H1 (cell line): ENCODE measurements around the gene PIK3R5. TPM values are rescaled to one million over a fixed set of nuclear protein-coding genes. Genes with fewer than 3 reads are reported as not detected.

Experiments
- CTCF ChIA-PET: fragments of 300-600 bp; sonication (Branson Sonifier 250); formaldehyde crosslinking; loops from one replicate; lab custom pipeline; 2021; ENCODE audit not compliant: partially characterized antibody; lab: Charles Lee
- POLR2A ChIA-PET: fragments of 300-600 bp; sonication (Branson Sonifier 250); formaldehyde crosslinking; loops from one replicate; lab custom pipeline; 2021; ENCODE audit warnings: inconsistent platforms; ENCODE audit not compliant: partially characterized antibody; lab: Charles Lee
- DNase-seq, 2 experiments: peaks; one replicate each; pipeline versions ENCODE4 v3.0.0 to v3.0.0-alpha.2; 2010 to 2022; ENCODE audit warnings: low spot score in 2 of 2, low read depth in 1 of 2, mixed read lengths in 1 of 2
- FAIRE-seq: peaks from 2 replicates; lab custom pipeline; 2011; peaks lifted over from hg19 to GRCh38; lab: Jason Lieb, UNC
- H2AFZ ChIP-seq: 2 replicates; pipeline ENCODE4 v1.8.1; 2012; ENCODE audit warnings: low read length, inconsistent platforms
- H2AK5ac ChIP-seq: 2 replicates; pipeline ENCODE4 v1.6.1; 2013; ENCODE audit warnings: low read depth, low read length
- H2BK120ac ChIP-seq: replicated peaks from 2 replicates; pipeline ENCODE3; 2013; ENCODE audit warnings: low read depth, low read length, inconsistent platforms
- H2BK12ac ChIP-seq: 2 replicates; pipeline ENCODE4 v1.6.1; 2013; ENCODE audit warnings: low read depth, low read length
- H2BK15ac ChIP-seq: 2 replicates; pipeline ENCODE4 v1.6.1; 2013; ENCODE audit warnings: low read length
- H2BK20ac ChIP-seq: 2 replicates; pipeline ENCODE4 v1.6.1; 2013; ENCODE audit warnings: low read length
- H2BK5ac ChIP-seq: 2 replicates; pipeline ENCODE4 v1.6.1; 2013; ENCODE audit warnings: low read depth, low read length
- H3K14ac ChIP-seq: 2 replicates; pipeline ENCODE4 v1.6.1; 2013; ENCODE audit warnings: inconsistent platforms; ENCODE audit not compliant: insufficient read length
- H3K18ac ChIP-seq: 2 replicates; pipeline ENCODE4 v1.6.1; 2013; ENCODE audit warnings: low read length; ENCODE audit errors: extremely low read depth
- H3K23ac ChIP-seq: 2 replicates; pipeline ENCODE4 v1.6.1; 2013; ENCODE audit warnings: inconsistent platforms; ENCODE audit not compliant: insufficient read length
- H3K23me2 ChIP-seq: 2 replicates; pipeline ENCODE4 v1.6.1; 2013; ENCODE audit warnings: low read depth, low read length
- H3K27ac ChIP-seq: 2 replicates; pipeline ENCODE4 v1.6.1; 2011; ENCODE audit warnings: low read depth, low read length, inconsistent platforms
- H3K27me3 ChIP-seq, 4 experiments: replicated peaks in 1 of 4; 1 replicate in 1 of 4; 2 replicates in 3 of 4; pipeline versions ENCODE4 v1.6.1 to v1.8.1; 2011 to 2013; ENCODE audit warnings: low read length in 3 of 4, mild to moderate bottlenecking in 3 of 4, inconsistent platforms in 2 of 4, mixed read lengths in 2 of 4, moderate library complexity in 1 of 4; ENCODE audit not compliant: control insufficient read depth in 3 of 4, insufficient read depth in 3 of 4; ENCODE audit errors: extremely low read depth in 1 of 4
- H3K36me3 ChIP-seq, 4 experiments: 2 replicates each; pipeline versions ENCODE4 v1.6.1 to v1.8.1; 2011 to 2013; ENCODE audit warnings: mild to moderate bottlenecking in 4 of 4, low read length in 3 of 4, moderate library complexity in 2 of 4, control low read depth in 1 of 4, inconsistent platforms in 1 of 4; ENCODE audit not compliant: insufficient read depth in 4 of 4, control insufficient read depth in 2 of 4
- H3K4ac ChIP-seq: replicated peaks from 2 replicates; pipeline ENCODE3; 2013; ENCODE audit warnings: low read length, low read depth, mixed read lengths, inconsistent platforms; ENCODE audit not compliant: insufficient read length
- H3K4me1 ChIP-seq, 4 experiments: replicated peaks in 1 of 4; 1 replicate in 1 of 4; 2 replicates in 3 of 4; pipeline versions ENCODE4 v1.6.1 to v1.8.1; 2011 to 2013; ENCODE audit warnings: low read length in 3 of 4, inconsistent platforms in 2 of 4, mixed read lengths in 1 of 4; ENCODE audit not compliant: insufficient read depth in 4 of 4, control insufficient read depth in 3 of 4
- H3K4me2 ChIP-seq, 2 experiments: 2 replicates each; pipeline versions ENCODE4 v1.6.1 to v1.8.1; 2011 to 2013; ENCODE audit warnings: low read depth in 2 of 2, low read length in 2 of 2, control low read depth in 1 of 2, inconsistent platforms in 1 of 2, mild to moderate bottlenecking in 1 of 2; ENCODE audit not compliant: insufficient read depth in 1 of 2
- H3K4me3 ChIP-seq, 4 experiments: fragments of 200-600, 300-600 bp in 1 of 4; sonication (generic), shearing (Covaris generic), sonication (Bioruptor Twin) in 1 of 4; 2 replicates each; pipeline versions ENCODE4 v1.5.1 to v1.8.1; 2011 to 2016; ENCODE audit warnings: low read length in 4 of 4, low read depth in 3 of 4, control low read depth in 2 of 4, inconsistent platforms in 2 of 4, mild to moderate bottlenecking in 2 of 4, mixed read lengths in 1 of 4, moderate library complexity in 1 of 4; ENCODE audit not compliant: insufficient read depth in 2 of 4; ENCODE audit errors: extremely low read depth in 1 of 4
- H3K56ac ChIP-seq: replicated peaks from 2 replicates; pipeline ENCODE3; 2013; ENCODE audit warnings: low read depth, mild to moderate bottlenecking, mixed read lengths, low read length, inconsistent platforms; ENCODE audit not compliant: insufficient read length
- H3K79me1 ChIP-seq: 2 replicates; pipeline ENCODE4 v1.6.1; 2013; ENCODE audit warnings: low read depth, low read length, control low read depth
- H3K79me2 ChIP-seq, 2 experiments: 2 replicates each; pipeline versions ENCODE4 v1.6.1 to v1.8.1; 2012 to 2013; ENCODE audit warnings: low read length in 2 of 2, mild to moderate bottlenecking in 2 of 2, inconsistent platforms in 1 of 2; ENCODE audit not compliant: insufficient read depth in 2 of 2, control insufficient read depth in 1 of 2
- H3K9ac ChIP-seq, 4 experiments: replicated peaks in 1 of 4; 1 replicate in 1 of 4; 2 replicates in 3 of 4; pipeline versions ENCODE4 v1.6.1 to v1.8.1; 2011 to 2013; ENCODE audit warnings: low read depth in 3 of 4, low read length in 3 of 4, control low read depth in 2 of 4, mild to moderate bottlenecking in 2 of 4, moderate library complexity in 2 of 4, inconsistent platforms in 1 of 4; ENCODE audit errors: extremely low read depth in 1 of 4
- H3K9me3 ChIP-seq, 2 experiments: 2 replicates each; pipeline versions ENCODE4 v1.6.1 to v1.8.1; 2012 to 2013; ENCODE audit warnings: mild to moderate bottlenecking in 2 of 2, moderate library complexity in 2 of 2, control low read depth in 1 of 2, inconsistent platforms in 1 of 2, low read depth in 1 of 2, low read length in 1 of 2, mixed read lengths in 1 of 2; ENCODE audit not compliant: insufficient read depth in 2 of 2
- H4K20me1 ChIP-seq, 2 experiments: replicated peaks in 1 of 2; 2 replicates each; pipeline versions ENCODE3 to v1.8.1; 2011 to 2013; ENCODE audit warnings: inconsistent platforms in 2 of 2, low read length in 2 of 2, mild to moderate bottlenecking in 1 of 2; ENCODE audit not compliant: insufficient read depth in 2 of 2, control insufficient read depth in 1 of 2
- H4K5ac ChIP-seq: 2 replicates; pipeline ENCODE4 v1.6.1; 2013; ENCODE audit warnings: low read length, low read depth, mixed read lengths, inconsistent platforms; ENCODE audit not compliant: insufficient read length
- H4K8ac ChIP-seq: 2 replicates; pipeline ENCODE4 v1.8.0; 2013; ENCODE audit warnings: mild to moderate bottlenecking, moderate library complexity, low read length, inconsistent platforms; ENCODE audit not compliant: insufficient read depth; ENCODE audit errors: extremely low read depth
- H4K91ac ChIP-seq: replicated peaks from 2 replicates; pipeline ENCODE3; 2013; ENCODE audit warnings: low read length, mixed read lengths, inconsistent platforms; ENCODE audit not compliant: insufficient read length
- EZH2 ChIP-seq: fragments of 200-600 bp; sonication (generic); IDR thresholded peaks from 2 replicates; pipeline ENCODE4 v1.7.1; 2012; ENCODE audit warnings: low read depth, mild to moderate bottlenecking, moderate library complexity, low read length, inconsistent platforms; ENCODE audit not compliant: severe bottlenecking
- NANOG ChIP-seq: IDR thresholded peaks from 2 replicates; pipeline ENCODE4 v1.6.1; 2011; ENCODE audit warnings: low read length, low read depth, mild to moderate bottlenecking, inconsistent platforms; ENCODE audit not compliant: insufficient read depth, poor library complexity, severe bottlenecking
- TAF1 ChIP-seq: IDR thresholded peaks from 2 replicates; pipeline ENCODE4 v1.6.1; 2011; ENCODE audit warnings: mild to moderate bottlenecking, low read depth, low read length
- TBP ChIP-seq: IDR thresholded peaks from 2 replicates; pipeline ENCODE4 v1.6.1; 2011; ENCODE audit warnings: low read depth, low read length, improper control_type of control experiment
- WGBS, 2 experiments: shearing (Covaris generic) in 1 of 2; methylation state at CpG; one replicate each; pipeline versions ENCODE4 v1.1.6 to v1.1.7; 2013 to 2015; ENCODE audit warnings: low lambda C conversion rate in 2 of 2, mixed read lengths in 2 of 2, inconsistent platforms in 1 of 2, low coverage in 1 of 2, missing lambda C conversion rate in 1 of 2; ENCODE audit not compliant: insufficient replicate concordance in 2 of 2, insufficient coverage in 1 of 2, insufficient read length in 1 of 2; ENCODE audit errors: extremely low coverage in 1 of 2, missing lambda C conversion rate in 1 of 2; 5-methylcytosine and 5-hydroxymethylcytosine counted together
- polyA plus RNA-seq, 7 experiments: library from polyadenylated mRNA; depleted of rRNA in 3 of 7; stranded (reverse) in 5 of 7; unstranded in 2 of 7; fragments of >200 nt in 5 of 7; fragments of 200-250 nt in 2 of 7; gene quantifications; 1 replicate in 5 of 7; 2 replicates in 1 of 7; 4 replicates in 1 of 7; pipeline versions ENCODE4 v1.2.1 to v1.2.3, GENCODE V29; 2011 to 2013; ENCODE audit warnings: missing spikeins in 2 of 7, mixed read lengths in 2 of 7
- total RNA-seq: library from RNA; stranded (reverse); fragmentation: NEBNext Ultra II Directional; extraction: Animal tissue kit (Norgen Biotek cat#: 25700); gene quantifications from 2 replicates; pipeline ENCODE4 v1.2.1, GENCODE V29; 2021

PIK3R5 gene
- total and polyA plus RNA-seq, 2 of the 8 experiments (the other 6 are each of a cell fraction or from before 2014, with no cell fraction given): 2.7 to 4.3 TPM

DNA sequence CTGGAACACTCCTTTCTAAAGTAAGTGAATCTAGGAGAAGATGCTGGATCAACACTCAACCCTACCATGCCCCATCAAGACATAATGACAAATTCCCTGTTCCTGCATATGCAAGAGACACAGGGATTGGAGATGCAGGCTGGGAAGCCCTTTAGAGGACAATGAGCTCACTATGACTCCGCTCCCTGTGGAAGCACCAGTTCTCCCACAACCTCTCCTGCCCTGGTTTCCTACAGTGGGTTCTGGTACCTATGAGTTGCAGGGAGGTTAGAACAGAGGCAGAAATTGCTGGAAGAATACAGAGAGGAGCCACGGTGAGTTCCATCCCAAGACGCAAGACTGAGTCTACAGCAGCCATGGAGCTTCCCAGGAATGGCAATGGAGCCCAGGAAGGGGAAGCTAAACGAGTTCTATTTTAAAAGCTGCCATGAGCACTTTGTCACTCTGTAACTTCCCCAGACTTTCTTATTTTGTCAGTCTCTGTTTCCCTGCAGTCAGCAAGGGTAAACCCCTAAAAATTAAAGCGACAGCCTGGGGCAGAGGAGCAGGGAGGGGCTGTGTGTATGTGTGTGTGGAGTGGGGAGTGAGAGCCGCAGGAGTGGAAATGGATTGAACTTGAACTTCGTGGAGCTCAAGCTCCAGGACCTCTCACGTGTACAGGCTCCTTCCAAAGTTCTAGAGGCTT, 55.8 kb downstream of the PIK3R5 start:
- no peak overlapping the region for H3K4me2 ChIP-seq
- H3K9me3 ChIP-seq: no peaks in the 10 kb centered on the region
- H3K27ac ChIP-seq: no peak overlapping the region
- no peaks in the 10 kb centered on the region for H3K79me2 ChIP-seq
- H3K4me3 ChIP-seq: no peak overlapping the region
- no peak overlapping the region for H2BK12ac ChIP-seq
- no peak overlapping the region for H4K91ac ChIP-seq
- no peak overlapping the region for H3K23ac ChIP-seq
- WGBS, 2 experiments: 77% methylated on average over 8 of the region's 8 CpGs; no CpG with 5 or more reads in 1 of the 2 experiments
- no peak overlapping the region for H2BK120ac ChIP-seq
- no peak overlapping the region for H3K14ac ChIP-seq
- ChIA-PET POLR2A (no interaction called here), CTCF (interaction anchor here (1.0 to 5.9 kb wide), 5 partner anchors 10 to 77 kb away, joined by 3 to 37 read pairs (median 8); no protein-coding TSS in a partner anchor)
- H4K8ac ChIP-seq: no peak overlapping the region
- H3K36me3 ChIP-seq: no peaks in the 10 kb centered on the region
- no peak for DNase-seq
- no peak overlapping the region for H4K5ac ChIP-seq
- no peak overlapping the region for H2AFZ ChIP-seq
- H3K79me1 ChIP-seq: no peaks in the 10 kb centered on the region
- H2BK5ac ChIP-seq: no peak overlapping the region
- no peak overlapping the region for H3K9ac ChIP-seq
- H3K27me3 ChIP-seq: no peaks in the 10 kb centered on the region
- H2BK15ac ChIP-seq: no peak overlapping the region
- no peak overlapping the region for H2BK20ac ChIP-seq
- TF ChIP-seq TAF1: no peak
- no peak for TF ChIP-seq EZH2
- no peak for TF ChIP-seq TBP
- TF ChIP-seq NANOG: no peak
- no peaks in the 10 kb centered on the region for H3K4me1 ChIP-seq
- H3K56ac ChIP-seq: no peak overlapping the region
- no peak overlapping the region for H3K4ac ChIP-seq
- no peak overlapping the region for H2AK5ac ChIP-seq
- no peaks in the 10 kb centered on the region for H3K23me2 ChIP-seq
- no peak for FAIRE-seq
- no peaks in the 10 kb centered on the region for H4K20me1 ChIP-seq
- H3K18ac ChIP-seq: no peak overlapping the region
